Panc1 (cell line): ENCODE results near the gene PPM1L. TPM values are rescaled to one million over a fixed set of nuclear protein-coding genes. Genes with fewer than 3 reads are reported as not detected.

Experiments used
- ATAC-seq: fragments of 200-7000 bp; cut with Tn5 transposase; 2 replicates; pipeline ENCODE4 v1.9.1; 2020; ENCODE audit warnings: mild to moderate bottlenecking, moderate library complexity
- BruUV-seq: library from RNA; stranded (reverse); fragments of 400-500 nt; replicated peaks from 2 replicates; lab custom pipeline; 2021; lab: Mats Ljungman, UMichigan
- CTCF ChIA-PET: fragments of 300-600 bp; sonication (Branson Sonifier 250); formaldehyde crosslinking; loops from one replicate; lab custom pipeline; 2022; ENCODE audit warnings: antibody characterized with exemption; lab: Charles Lee
- POLR2A ChIA-PET: fragments of 300-600 bp; sonication (Branson Sonifier 250); formaldehyde crosslinking; loops from one replicate; lab custom pipeline; 2022; ENCODE audit warnings: antibody characterized with exemption; lab: Charles Lee
- DNase-seq: peaks from one replicate; pipeline ENCODE4 v3.0.0-alpha.2; 2010; ENCODE audit warnings: low read depth, low spot score
- H3K27ac ChIP-seq: 2 replicates; pipeline ENCODE4 v1.5.1; 2011; ENCODE audit warnings: mild to moderate bottlenecking, low read length, inconsistent platforms
- H3K27me3 ChIP-seq: fragments of 200-500 bp; sonication (Bioruptor generic); 2 replicates; pipeline ENCODE4 v1.6.0; 2014; ENCODE audit warnings: low read length, inconsistent platforms; ENCODE audit not compliant: control insufficient read depth, insufficient read depth
- H3K36me3 ChIP-seq: fragments of 200-500 bp; sonication (Bioruptor generic); 2 replicates; pipeline ENCODE4 v1.5.1; 2014; ENCODE audit warnings: inconsistent platforms, mild to moderate bottlenecking, low read length, moderate library complexity; ENCODE audit not compliant: control insufficient read depth, insufficient read depth
- H3K4me1 ChIP-seq: 2 replicates; pipeline ENCODE4 v1.5.1; 2011; ENCODE audit warnings: inconsistent platforms, mild to moderate bottlenecking, low read length, moderate library complexity; ENCODE audit not compliant: control insufficient read depth, insufficient read depth
- H3K4me3 ChIP-seq, 2 experiments: 2 replicates each; pipeline ENCODE4 v1.5.1; 2011 to 2012; ENCODE audit warnings: low read depth in 2 of 2, low read length in 2 of 2, mild to moderate bottlenecking in 2 of 2, inconsistent platforms in 1 of 2, moderate library complexity in 1 of 2
- H3K9me3 ChIP-seq: fragments of 200-500 bp; sonication (Bioruptor generic); 2 replicates; pipeline ENCODE4 v1.5.1; 2014; ENCODE audit warnings: low read depth, mild to moderate bottlenecking, inconsistent platforms, low read length, moderate library complexity; ENCODE audit not compliant: control insufficient read depth, insufficient read depth
- CTCF ChIP-seq: fragments of 450-650 bp; IDR thresholded peaks from 2 replicates; pipeline ENCODE4 v1.5.1; 2017; ENCODE audit warnings: mild to moderate bottlenecking
- POLR2AphosphoS5 ChIP-seq: IDR thresholded peaks from 2 replicates; pipeline ENCODE4 v1.6.1; 2012; ENCODE audit warnings: mild to moderate bottlenecking, low read depth, low read length, moderate library complexity
- REST ChIP-seq, 2 experiments: IDR thresholded peaks; 2 replicates each; pipeline ENCODE4 v1.6.1; 2011 to 2012; ENCODE audit warnings: low read depth in 2 of 2, control low read depth in 1 of 2, low read length in 1 of 2, mild to moderate bottlenecking in 1 of 2, moderate library complexity in 1 of 2; ENCODE audit not compliant: insufficient read depth in 1 of 2
- SIN3A ChIP-seq: IDR thresholded peaks from 2 replicates; pipeline ENCODE4 v1.6.1; 2012; ENCODE audit warnings: low read depth, mild to moderate bottlenecking, low read length, moderate library complexity, borderline replicate concordance; ENCODE audit not compliant: insufficient read depth
- TCF7L2 ChIP-seq: IDR thresholded peaks from 2 replicates; pipeline ENCODE4 v1.6.1; 2011; ENCODE audit warnings: mild to moderate bottlenecking, low read depth, low read length, inconsistent platforms
- in situ Hi-C: cut with HindIII; loops from 2 replicates; pipeline ENCODE4 v1.10.0; 2016; ENCODE audit warnings: low sequenced_read_pairs, low pct_unique_long_range_greater_than_20kb
- intact Hi-C: fragments of 100-400 bp; cut with micrococcal nuclease; formaldehyde crosslinking; loops from one replicate; pipeline ENCODE4 v1.10.0; 2022; ENCODE audit not compliant: unreplicated experiment
- total RNA-seq: library from RNA; stranded (reverse); gene quantifications from one replicate; pipeline ENCODE4 v1.2.1, GENCODE V29; 2021; ENCODE audit not compliant: unreplicated experiment

Gene PPM1L
- total RNA-seq, 1 experiment from 2014 or later, result 23.8 TPM

DNA sequence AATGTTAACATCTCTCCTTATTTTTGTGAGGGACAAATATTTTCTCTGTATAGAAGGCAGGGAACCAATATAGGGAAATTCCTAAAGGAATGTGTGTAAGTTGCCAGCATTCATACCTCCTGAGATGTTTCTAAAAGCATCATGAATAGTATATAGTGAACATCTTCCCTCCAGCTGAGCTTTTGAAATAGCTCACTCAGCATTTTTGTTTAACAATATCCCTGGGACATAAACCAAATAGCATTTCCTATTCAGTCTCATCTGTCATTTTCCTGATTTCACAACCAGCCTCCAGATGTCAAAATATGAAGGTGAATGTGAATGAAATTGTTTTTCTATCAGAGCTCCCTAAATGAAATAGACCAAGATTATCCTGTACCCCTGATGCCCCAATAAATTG is 137.2 kb downstream of the PPM1L start:
- Histone ChIP-seq H3K9me3 (no peaks in the 10 kb centered on the region), H3K4me1 (no peaks in the 10 kb centered on the region), H3K27me3 (no peaks in the 10 kb centered on the region), H3K36me3 (no peaks in the 10 kb centered on the region), H3K4me3 (no peak overlapping the region), H3K27ac (no peak overlapping the region)
- intact Hi-C loops (no loop called here), in situ Hi-C loops (no loop called here)
- ChIA-PET CTCF (no interaction called here), POLR2A (no interaction called here)
- no peak for ATAC-seq
- DNase-seq, result no peak
- TF ChIP-seq POLR2AphosphoS5 (no peak), SIN3A (no peak), TCF7L2 (no peak), CTCF (no peak), REST (IDR thresholded peaks at IDR 0.05; ENCODE audit: insufficient read depth in 1 of 2, low read depth in 2 of 2, low read length in 1 of 2) (no peak)
- no TSS peak for BruUV-seq

GRCh38 chr3:160904691-160905090 is 148.7 kb downstream of the PPM1L start:
- no peaks in the 10 kb centered on the region for H3K4me1 ChIP-seq
- BruUV-seq, result no TSS peak
- no peak for DNase-seq
- intact Hi-C loops, result no loop called here
- no peaks in the 10 kb centered on the region for H3K9me3 ChIP-seq
- POLR2A ChIA-PET, result no interaction called here
- no peak for TF ChIP-seq POLR2AphosphoS5
- TF ChIP-seq REST (IDR thresholded peaks at IDR 0.05; ENCODE audit: insufficient read depth in 1 of 2, low read depth in 2 of 2, low read length in 1 of 2), result no peak
- no peak for TF ChIP-seq SIN3A
- no peak for TF ChIP-seq CTCF
- no peak for TF ChIP-seq TCF7L2
- no peak overlapping the region for H3K27ac ChIP-seq
- H3K27me3 ChIP-seq, result no peaks in the 10 kb centered on the region
- CTCF ChIA-PET, result no interaction called here
- no peaks in the 10 kb centered on the region for H3K36me3 ChIP-seq
- H3K4me3 ChIP-seq, result no peak overlapping the region
- in situ Hi-C loops, result no loop called here
- no peak for ATAC-seq
